ENCODE results near the gene SLC25A22. TPM values are rescaled to one million over a fixed set of nuclear protein-coding genes. Genes with fewer than 3 reads are reported as not detected.

The SLC25A22 gene
- total and polyA plus RNA-seq, 10 donors: 6.3 to 23.2 (median 14.1) TPM

DNA sequence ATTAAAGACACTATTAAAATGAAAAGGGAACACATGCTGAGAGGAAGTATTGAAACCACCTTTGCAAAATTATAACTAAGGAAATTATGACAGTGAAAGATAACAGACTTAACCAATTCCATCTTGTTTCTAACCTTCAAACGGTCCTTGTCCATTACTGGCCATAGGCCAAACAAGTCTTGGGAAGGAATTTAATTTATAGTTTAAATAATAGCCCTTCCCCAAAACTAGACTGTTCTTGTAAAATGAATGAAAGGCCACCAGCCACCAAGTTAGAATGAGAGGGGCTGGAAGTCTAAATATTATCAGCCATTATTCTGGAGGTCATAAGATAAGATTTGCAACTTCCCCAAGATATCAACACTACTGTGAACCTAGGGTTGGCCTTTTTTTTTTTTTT is 52.7 kb downstream of the SLC25A22 start:
- 9 to 23% (median 17%) methylated on average over 1 of the region's 1 CpG for WGBS, 5 donors
- Histone ChIP-seq H3K4me1 (peaks cover 21 to 51% (median 36%) of the 10 kb centered on the region in 6 donors), H3K27ac (peak overlapping the region in 3 of 8 donors; percentile 26 to 99 (median 97)), H3K9me3 (no peaks in the 10 kb centered on the region), H3K27me3 (replicated peaks in 1 of 7) (no peaks in the 10 kb centered on the region), H3K36me3 (peaks cover 0 to 4% (median 0%) of the 10 kb centered on the region in 6 donors), H3K4me3 (no peak overlapping the region)
- TF ChIP-seq CTCF (IDR thresholded peaks at IDR 0.05 in 8 of 11, conservative IDR thresholded peaks at IDR 0.05 in 3 of 11) (no peak), POLR2AphosphoS5 (IDR thresholded peaks at IDR 0.05) (no peak), POLR2A (IDR thresholded peaks at IDR 0.05) (no peak)
- intact Hi-C loops (cut with DNase I; ENCODE audit: low total_unique reads): no loop called here
- no peak for DNase-seq

GRCh38 chr11:742571-743201 is 55.4 kb downstream of the SLC25A22 start:
- intact Hi-C loops (cut with DNase I; ENCODE audit: low total_unique reads): no loop called here
- 87 to 97% (median 90%) methylated on average over 4 of the region's 4 CpGs for WGBS, 5 donors
- TF ChIP-seq POLR2A (IDR thresholded peaks at IDR 0.05): no peak

DNA sequence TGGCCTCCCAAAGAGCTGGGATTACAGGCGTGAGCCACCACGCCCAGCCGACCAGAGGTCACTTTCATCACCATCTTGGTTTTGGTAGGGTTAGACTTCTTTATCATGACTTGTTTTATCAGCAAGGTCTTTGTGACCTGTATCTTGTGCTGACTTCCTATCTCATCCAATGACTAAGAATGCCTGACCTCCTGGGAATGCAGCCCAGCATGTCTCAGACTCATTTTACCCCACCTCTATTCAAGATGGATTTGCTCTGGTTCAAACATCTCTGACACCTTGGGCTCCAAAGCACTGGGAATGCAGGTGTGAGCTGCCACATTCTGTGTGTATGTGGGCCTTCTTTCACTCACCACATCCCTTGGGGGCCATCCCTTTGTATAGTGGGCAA is 55.9 kb downstream of the SLC25A22 start:
- TF ChIP-seq POLR2A (IDR thresholded peaks at IDR 0.05) (no peak), POLR2AphosphoS5 (IDR thresholded peaks at IDR 0.05) (no peak), CTCF (IDR thresholded peaks at IDR 0.05 in 8 of 11, conservative IDR thresholded peaks at IDR 0.05 in 3 of 11) (no peak)
- no peaks in the 10 kb centered on the region for H3K9me3 ChIP-seq
- H3K36me3 ChIP-seq: no peaks in the 10 kb centered on the region
- no peak overlapping the region for H3K27ac ChIP-seq
- 86 to 95% (median 90%) methylated on average over 3 of the region's 3 CpGs for WGBS, 5 donors
- intact Hi-C loops (cut with DNase I; ENCODE audit: low total_unique reads): no loop called here
- no peak overlapping the region for H3K4me3 ChIP-seq
- H3K4me1 ChIP-seq: peaks cover 4 to 35% (median 20%) of the 10 kb centered on the region in 6 donors
- peaks cover 0 to 13% (median 0%) of the 10 kb centered on the region in 7 donors for H3K27me3 ChIP-seq (replicated peaks in 1 of 7)
- DNase-seq: no peak

More at GRCh38 chr11:742571-743201, 55.4 kb downstream of the SLC25A22 start:
- H3K27ac ChIP-seq: no peak overlapping the region
- peaks cover 4 to 32% (median 14%) of the 10 kb centered on the region in 6 donors for H3K4me1 ChIP-seq
- no peaks in the 10 kb centered on the region for H3K9me3 ChIP-seq
- no peaks in the 10 kb centered on the region for H3K36me3 ChIP-seq
- DNase-seq: no peak
- H3K4me3 ChIP-seq: no peak overlapping the region
- H3K27me3 ChIP-seq (replicated peaks in 1 of 7): peaks cover 0 to 12% (median 0%) of the 10 kb centered on the region in 7 donors

Small RNA genes within 50 kb of the gene (small RNA-seq; reads per million reads assigned to genes)
- 0 reads per million in 4 donors for gene SNORA52

Other genes starting within 250 kb of the SLC25A22 start
- 10 to 100 TPM in 1 of 7 donors, 1 to 10 TPM in 6; 3.9 to 10.1 (median 6.3) TPM for gene LMNTD2, start 237.5 kb downstream of the SLC25A22 start, total RNA-seq
- 1 to 10 TPM; 5.0 to 8.3 (median 5.1) TPM for gene LMNTD2, start 237.5 kb downstream of the SLC25A22 start, polyA plus RNA-seq
- gene RASSF7, start 237.3 kb downstream of the SLC25A22 start, total RNA-seq: 10 to 100 TPM in 6 of 7 donors, 1 to 10 TPM in 1; 8.3 to 39.6 (median 20.4) TPM
- 10 to 100 TPM; 29.7 to 34.5 (median 30.7) TPM for gene RASSF7, start 237.3 kb downstream of the SLC25A22 start, polyA plus RNA-seq
- 10 to 100 TPM; 24.2 to 41.5 (median 33.2) TPM for gene PHRF1, start 221.8 kb downstream of the SLC25A22 start, total RNA-seq
- 10 to 100 TPM in 1 of 3 donors, 1 to 10 TPM in 2; 7.3 to 27.6 (median 8.4) TPM for gene PHRF1, start 221.8 kb downstream of the SLC25A22 start, polyA plus RNA-seq
- gene IRF7, start 182.3 kb downstream of the SLC25A22 start, total RNA-seq: 10 to 100 TPM; 53.0 to 88.8 (median 85.3) TPM
- 10 to 100 TPM; 52.3 to 99.1 (median 73.9) TPM for gene IRF7, start 182.3 kb downstream of the SLC25A22 start, polyA plus RNA-seq
- not detected for gene CDHR5, start 173.3 kb downstream of the SLC25A22 start, total RNA-seq
- under 1 TPM; 0.02 to 0.16 (median 0.03) TPM for gene CDHR5, start 173.3 kb downstream of the SLC25A22 start, polyA plus RNA-seq
- gene SCT, start 171.1 kb downstream of the SLC25A22 start, total RNA-seq: 1 to 10 TPM in 4 of 7 donors, not detected in 3; 1.2 to 3.8 (median 2.8) TPM
- 1 to 10 TPM; 1.1 to 1.7 (median 1.5) TPM for gene SCT, start 171.1 kb downstream of the SLC25A22 start, polyA plus RNA-seq
- under 1 TPM in 4 of 7 donors, not detected in 3; 0.44 to 0.86 (median 0.60) TPM for gene DRD4, start 161.0 kb downstream of the SLC25A22 start, total RNA-seq
- gene DRD4, start 161.0 kb downstream of the SLC25A22 start, polyA plus RNA-seq: under 1 TPM; 0.12 to 0.43 (median 0.26) TPM
- gene DEAF1, start 103.1 kb downstream of the SLC25A22 start, total RNA-seq: 10 to 100 TPM; 28.3 to 44.9 (median 31.7) TPM
- gene DEAF1, start 103.1 kb downstream of the SLC25A22 start, polyA plus RNA-seq: 10 to 100 TPM; 21.8 to 31.4 (median 25.1) TPM
- gene TMEM80, start 102.5 kb downstream of the SLC25A22 start, total RNA-seq: 10 to 100 TPM; 20.1 to 37.6 (median 32.4) TPM
- gene TMEM80, start 102.5 kb downstream of the SLC25A22 start, polyA plus RNA-seq: 10 to 100 TPM; 18.7 to 30.8 (median 24.7) TPM
- 10 to 100 TPM in 1 of 7 donors, 1 to 10 TPM in 6; 4.2 to 14.7 (median 7.0) TPM for gene EPS8L2, start 92.0 kb downstream of the SLC25A22 start, total RNA-seq
- gene EPS8L2, start 92.0 kb downstream of the SLC25A22 start, polyA plus RNA-seq: 10 to 100 TPM in 1 of 3 donors, 1 to 10 TPM in 2; 7.3 to 11.6 (median 8.5) TPM
- 100 to 1,000 TPM; 160 to 292 (median 229) TPM for gene TALDO1, start 50.8 kb downstream of the SLC25A22 start, total RNA-seq
- 100 to 1,000 TPM; 108 to 177 (median 125) TPM for gene TALDO1, start 50.8 kb downstream of the SLC25A22 start, polyA plus RNA-seq
- gene GATD1, start 20.8 kb downstream of the SLC25A22 start, total RNA-seq: 10 to 100 TPM; 26.0 to 56.4 (median 50.9) TPM
- 10 to 100 TPM; 13.9 to 44.5 (median 17.4) TPM for gene GATD1, start 20.8 kb downstream of the SLC25A22 start, polyA plus RNA-seq
- under 1 TPM in 1 of 7 donors, not detected in 6; 0.42 TPM for gene CEND1, start 8.2 kb downstream of the SLC25A22 start, total RNA-seq
- under 1 TPM in 2 of 3 donors, not detected in 1; 0.29 to 0.42 TPM for gene CEND1, start 8.2 kb downstream of the SLC25A22 start, polyA plus RNA-seq
- gene PIDD1, start 7.0 kb upstream of the SLC25A22 start, total RNA-seq: 10 to 100 TPM; 18.1 to 26.4 (median 19.3) TPM
- 10 to 100 TPM; 16.8 to 42.7 (median 32.8) TPM for gene PIDD1, start 7.0 kb upstream of the SLC25A22 start, polyA plus RNA-seq
- 1,000 to 10,000 TPM in 4 of 7 donors, 100 to 1,000 TPM in 3; 514 to 2,829 (median 2,309) TPM for gene RPLP2, start 11.7 kb upstream of the SLC25A22 start, total RNA-seq
- 1,000 to 10,000 TPM; 3,174 to 3,944 (median 3,784) TPM for gene RPLP2, start 11.7 kb upstream of the SLC25A22 start, polyA plus RNA-seq
- 100 to 1,000 TPM in 5 of 7 donors, 10 to 100 TPM in 2; 65.8 to 131 (median 113) TPM for gene PNPLA2, start 20.6 kb upstream of the SLC25A22 start, total RNA-seq
- gene PNPLA2, start 20.6 kb upstream of the SLC25A22 start, polyA plus RNA-seq: 100 to 1,000 TPM in 1 of 3 donors, 10 to 100 TPM in 2; 46.3 to 103 (median 75.0) TPM
- gene CRACR2B, start 29.6 kb upstream of the SLC25A22 start, total RNA-seq: 10 to 100 TPM; 10.2 to 28.0 (median 15.3) TPM
- 10 to 100 TPM in 2 of 3 donors, 1 to 10 TPM in 1; 6.1 to 34.1 (median 12.6) TPM for gene CRACR2B, start 29.6 kb upstream of the SLC25A22 start, polyA plus RNA-seq
- 100 to 1,000 TPM in 3 of 7 donors, 10 to 100 TPM in 4; 69.7 to 142 (median 80.1) TPM for gene CD151, start 34.7 kb upstream of the SLC25A22 start, total RNA-seq
- gene CD151, start 34.7 kb upstream of the SLC25A22 start, polyA plus RNA-seq: 100 to 1,000 TPM in 1 of 3 donors, 10 to 100 TPM in 2; 38.0 to 111 (median 82.8) TPM
- gene POLR2L, start 44.2 kb upstream of the SLC25A22 start, total RNA-seq: 10 to 100 TPM; 24.6 to 95.3 (median 62.5) TPM
- gene POLR2L, start 44.2 kb upstream of the SLC25A22 start, polyA plus RNA-seq: 100 to 1,000 TPM in 1 of 3 donors, 10 to 100 TPM in 2; 55.2 to 131 (median 94.0) TPM
- gene TSPAN4, start 44.6 kb upstream of the SLC25A22 start, total RNA-seq: 100 to 1,000 TPM in 5 of 7 donors, 10 to 100 TPM in 2; 91.3 to 140 (median 122) TPM
- 10 to 100 TPM; 32.1 to 67.4 (median 52.1) TPM for gene TSPAN4, start 44.6 kb upstream of the SLC25A22 start, polyA plus RNA-seq
- 100 to 1,000 TPM in 6 of 7 donors, 10 to 100 TPM in 1; 82.2 to 218 (median 121) TPM for gene CHID1, start 112.5 kb upstream of the SLC25A22 start, total RNA-seq
- 10 to 100 TPM; 37.2 to 63.2 (median 39.3) TPM for gene CHID1, start 112.5 kb upstream of the SLC25A22 start, polyA plus RNA-seq
- gene AP2A2, start 127.6 kb upstream of the SLC25A22 start, total RNA-seq: 100 to 1,000 TPM; 139 to 321 (median 170) TPM
- gene AP2A2, start 127.6 kb upstream of the SLC25A22 start, polyA plus RNA-seq: 100 to 1,000 TPM in 1 of 3 donors, 10 to 100 TPM in 2; 32.7 to 102 (median 34.1) TPM
- under 1 TPM in 4 of 7 donors, not detected in 3; 0.09 to 0.76 (median 0.34) TPM for gene MUC6, start 238.4 kb upstream of the SLC25A22 start, total RNA-seq
- under 1 TPM; 0.02 to 0.22 (median 0.11) TPM for gene MUC6, start 238.4 kb upstream of the SLC25A22 start, polyA plus RNA-seq

Data from spleen (tissue), 11 donors.